Activated naive CD8-positive, alpha-beta T cell treated with anti-CD3 and anti-CD28 coated beads for 36 hours (primary cell): ENCODE results near the gene ZBTB21. TPM values are rescaled to one million over a fixed set of nuclear protein-coding genes. Genes with fewer than 3 reads are reported as not detected.
A peak's percentile ranks its signal among the peaks of the same experiment; 100 is the strongest.
"Not testable (repeated sequence)": the region's sequence is repeated elsewhere in the genome, so short reads cannot be mapped to it uniquely, and the experiment has no call there.

Experiments used
- DNase-seq: peaks from one replicate; pipeline ENCODE4 v3.0.0; 2021
- H3K27ac Mint-ChIP-seq: one replicate; pipeline ENCODE4 v1.8.0; 2022; ENCODE audit warnings: mild to moderate bottlenecking, moderate library complexity, mixed read lengths
- H3K27me3 Mint-ChIP-seq: one replicate; pipeline ENCODE4 v1.8.0; 2022; ENCODE audit warnings: mild to moderate bottlenecking, mixed read lengths
- H3K36me3 Mint-ChIP-seq: one replicate; pipeline ENCODE4 v1.8.0; 2021; ENCODE audit warnings: mild to moderate bottlenecking, mixed read lengths
- H3K4me1 Mint-ChIP-seq: one replicate; pipeline ENCODE4 v1.8.0; 2021; ENCODE audit warnings: mixed read lengths
- H3K4me3 Mint-ChIP-seq: one replicate; pipeline ENCODE4 v1.8.0; 2022; ENCODE audit warnings: mild to moderate bottlenecking, moderate library complexity, mixed read lengths
- H3K9me3 Mint-ChIP-seq: one replicate; pipeline ENCODE4 v1.8.0; 2022; ENCODE audit warnings: mixed read lengths
- total RNA-seq, 2 experiments: library from RNA; stranded (reverse); gene quantifications; one replicate each; pipeline ENCODE4 v1.2.3, GENCODE V29; 2021

The ZBTB21 gene
- total RNA-seq, 2 experiments from 2014 or later = 29.6 to 29.7 TPM

GRCh38 chr21:42000908-42001307 lies 9.3 kb downstream of the ZBTB21 start:
- DNase-seq = no peak
- Mint-ChIP-seq H3K27ac (peak overlapping the region; percentile 61), H3K9me3 (peaks cover 9% of the 10 kb centered on the region), H3K4me1 (peaks cover 34% of the 10 kb centered on the region), H3K36me3 (peaks cover 70% of the 10 kb centered on the region), H3K4me3 (no peak overlapping the region), H3K27me3 (no peaks in the 10 kb centered on the region)

GRCh38 chr21:41997657-41998056 lies 12.5 kb downstream of the ZBTB21 start:
- H3K4me3 Mint-ChIP-seq = no peak overlapping the region
- peaks cover 83% of the 10 kb centered on the region for H3K36me3 Mint-ChIP-seq
- DNase-seq = no peak
- H3K27me3 Mint-ChIP-seq = no peaks in the 10 kb centered on the region
- H3K4me1 Mint-ChIP-seq = peaks cover 15% of the 10 kb centered on the region
- H3K27ac Mint-ChIP-seq = no peak overlapping the region
- H3K9me3 Mint-ChIP-seq = peaks cover 16% of the 10 kb centered on the region

GRCh38 chr21:41995577-41995976 lies 14.6 kb downstream of the ZBTB21 start:
- Mint-ChIP-seq H3K27ac (no peak overlapping the region), H3K9me3 (peaks cover 16% of the 10 kb centered on the region), H3K27me3 (no peaks in the 10 kb centered on the region), H3K36me3 (peaks cover 82% of the 10 kb centered on the region), H3K4me1 (no peaks in the 10 kb centered on the region), H3K4me3 (no peak overlapping the region)
- DNase-seq = no peak

- not testable (repeated sequence) for H3K4me1 Mint-ChIP-seq, DNase-seq, H3K27me3 Mint-ChIP-seq, H3K27ac Mint-ChIP-seq, H3K4me3 Mint-ChIP-seq
- Mint-ChIP-seq H3K36me3 (peaks cover 77% of the 10 kb centered on the region), H3K9me3 (peaks cover 16% of the 10 kb centered on the region)
Measured at GRCh38 chr21:41994613-41995012, 15.5 kb downstream of the ZBTB21 start.

- H3K4me1 Mint-ChIP-seq = peaks cover 3% of the 10 kb centered on the region
- no peak overlapping the region for H3K27ac Mint-ChIP-seq
- no peak for DNase-seq
- peaks cover 16% of the 10 kb centered on the region for H3K9me3 Mint-ChIP-seq
- H3K36me3 Mint-ChIP-seq = peaks cover 70% of the 10 kb centered on the region
- no peaks in the 10 kb centered on the region for H3K27me3 Mint-ChIP-seq
- H3K4me3 Mint-ChIP-seq = no peak overlapping the region
Measured at GRCh38 chr21:41993744-41994143, 16.4 kb downstream of the ZBTB21 start.

GRCh38 chr21:41992576-41992975 lies 17.6 kb downstream of the ZBTB21 start:
- H3K4me3 Mint-ChIP-seq = no peak overlapping the region
- peaks cover 59% of the 10 kb centered on the region for H3K36me3 Mint-ChIP-seq
- H3K9me3 Mint-ChIP-seq = peaks cover 16% of the 10 kb centered on the region
- no peak for DNase-seq
- H3K27ac Mint-ChIP-seq = no peak overlapping the region
- peaks cover 3% of the 10 kb centered on the region for H3K4me1 Mint-ChIP-seq
- H3K27me3 Mint-ChIP-seq = no peaks in the 10 kb centered on the region

- Mint-ChIP-seq H3K4me1 (peaks cover 3% of the 10 kb centered on the region), H3K36me3 (peaks cover 50% of the 10 kb centered on the region), H3K4me3 (no peak overlapping the region), H3K27ac (no peak overlapping the region), H3K27me3 (no peaks in the 10 kb centered on the region), H3K9me3 (peaks cover 14% of the 10 kb centered on the region)
- no peak for DNase-seq
Measured at GRCh38 chr21:41991659-41992058, 18.5 kb downstream of the ZBTB21 start.

GRCh38 chr21:41989698-41990097 lies 20.5 kb downstream of the ZBTB21 start:
- Mint-ChIP-seq H3K27ac (no peak overlapping the region), H3K4me3 (no peak overlapping the region), H3K27me3 (no peaks in the 10 kb centered on the region), H3K36me3 (peaks cover 31% of the 10 kb centered on the region), H3K9me3 (no peaks in the 10 kb centered on the region), H3K4me1 (peaks cover 4% of the 10 kb centered on the region)
- no peak for DNase-seq

GRCh38 chr21:41987310-41987709 lies 22.9 kb downstream of the ZBTB21 start:
- no peak for DNase-seq
- no peak overlapping the region for H3K27ac Mint-ChIP-seq
- no peaks in the 10 kb centered on the region for H3K27me3 Mint-ChIP-seq
- H3K4me1 Mint-ChIP-seq = peaks cover 4% of the 10 kb centered on the region
- no peak overlapping the region for H3K4me3 Mint-ChIP-seq
- peaks cover 18% of the 10 kb centered on the region for H3K36me3 Mint-ChIP-seq
- peaks cover 4% of the 10 kb centered on the region for H3K9me3 Mint-ChIP-seq

- Mint-ChIP-seq H3K4me3 (no peak overlapping the region), H3K27ac (no peak overlapping the region), H3K27me3 (no peaks in the 10 kb centered on the region), H3K36me3 (peaks cover 10% of the 10 kb centered on the region), H3K9me3 (peaks cover 5% of the 10 kb centered on the region), H3K4me1 (peaks cover 4% of the 10 kb centered on the region)
- no peak for DNase-seq
Measured at GRCh38 chr21:41985662-41986416, 24.3 kb downstream of the ZBTB21 start.

GRCh38 chr21:41983229-41983628 lies 26.9 kb downstream of the ZBTB21 start:
- peaks cover 11% of the 10 kb centered on the region for H3K36me3 Mint-ChIP-seq
- H3K4me3 Mint-ChIP-seq = no peak overlapping the region
- H3K27ac Mint-ChIP-seq = no peak overlapping the region
- peaks cover 1% of the 10 kb centered on the region for H3K4me1 Mint-ChIP-seq
- H3K9me3 Mint-ChIP-seq = peaks cover 12% of the 10 kb centered on the region
- H3K27me3 Mint-ChIP-seq = no peaks in the 10 kb centered on the region
- DNase-seq = no peak

- H3K27ac Mint-ChIP-seq = no peak overlapping the region
- H3K9me3 Mint-ChIP-seq = peaks cover 12% of the 10 kb centered on the region
- no peaks in the 10 kb centered on the region for H3K27me3 Mint-ChIP-seq
- H3K36me3 Mint-ChIP-seq = peaks cover 11% of the 10 kb centered on the region
- DNase-seq = no peak
- no peaks in the 10 kb centered on the region for H3K4me1 Mint-ChIP-seq
- H3K4me3 Mint-ChIP-seq = no peak overlapping the region
Measured at GRCh38 chr21:41980561-41980960, 29.6 kb downstream of the ZBTB21 start.

- no peak for DNase-seq
- no peak overlapping the region for H3K27ac Mint-ChIP-seq
- H3K4me1 Mint-ChIP-seq = no peaks in the 10 kb centered on the region
- peaks cover 12% of the 10 kb centered on the region for H3K9me3 Mint-ChIP-seq
- H3K36me3 Mint-ChIP-seq = peaks cover 11% of the 10 kb centered on the region
- no peaks in the 10 kb centered on the region for H3K27me3 Mint-ChIP-seq
- H3K4me3 Mint-ChIP-seq = no peak overlapping the region
Measured at GRCh38 chr21:41979751-41980369, 30.3 kb downstream of the ZBTB21 start.

- H3K27me3 Mint-ChIP-seq = no peaks in the 10 kb centered on the region
- DNase-seq = no peak
- H3K4me3 Mint-ChIP-seq = no peak overlapping the region
- peaks cover 12% of the 10 kb centered on the region for H3K9me3 Mint-ChIP-seq
- H3K4me1 Mint-ChIP-seq = peaks cover 3% of the 10 kb centered on the region
- peaks cover 11% of the 10 kb centered on the region for H3K36me3 Mint-ChIP-seq
- no peak overlapping the region for H3K27ac Mint-ChIP-seq
Measured at GRCh38 chr21:41979335-41979734, 30.8 kb downstream of the ZBTB21 start.

- Mint-ChIP-seq H3K27me3 (no peaks in the 10 kb centered on the region), H3K4me1 (peaks cover 9% of the 10 kb centered on the region), H3K36me3 (peaks cover 6% of the 10 kb centered on the region), H3K9me3 (peaks cover 8% of the 10 kb centered on the region), H3K27ac (no peak overlapping the region), H3K4me3 (no peak overlapping the region)
- DNase-seq = no peak
Measured at GRCh38 chr21:41977034-41977950, 32.9 kb downstream of the ZBTB21 start.
